C4-2B (cell line): ENCODE results near the gene SECTM1.

Experiments
- H3K27ac ChIP-seq: fragments of 450-650 bp; 2 replicates; pipeline ENCODE4 v1.5.1; 2017
- ZFX ChIP-seq: fragments of 450-650 bp; IDR thresholded peaks from 2 replicates; pipeline ENCODE4 v1.6.1; 2017
- TF ChIP-seq, protein P1 (sequence below): fragments of 450-650 bp; conservative IDR thresholded peaks from 2 replicates; pipeline ENCODE4 v1.5.1; 2017; ENCODE audit warnings: mild to moderate bottlenecking

Gene SECTM1

DNA sequence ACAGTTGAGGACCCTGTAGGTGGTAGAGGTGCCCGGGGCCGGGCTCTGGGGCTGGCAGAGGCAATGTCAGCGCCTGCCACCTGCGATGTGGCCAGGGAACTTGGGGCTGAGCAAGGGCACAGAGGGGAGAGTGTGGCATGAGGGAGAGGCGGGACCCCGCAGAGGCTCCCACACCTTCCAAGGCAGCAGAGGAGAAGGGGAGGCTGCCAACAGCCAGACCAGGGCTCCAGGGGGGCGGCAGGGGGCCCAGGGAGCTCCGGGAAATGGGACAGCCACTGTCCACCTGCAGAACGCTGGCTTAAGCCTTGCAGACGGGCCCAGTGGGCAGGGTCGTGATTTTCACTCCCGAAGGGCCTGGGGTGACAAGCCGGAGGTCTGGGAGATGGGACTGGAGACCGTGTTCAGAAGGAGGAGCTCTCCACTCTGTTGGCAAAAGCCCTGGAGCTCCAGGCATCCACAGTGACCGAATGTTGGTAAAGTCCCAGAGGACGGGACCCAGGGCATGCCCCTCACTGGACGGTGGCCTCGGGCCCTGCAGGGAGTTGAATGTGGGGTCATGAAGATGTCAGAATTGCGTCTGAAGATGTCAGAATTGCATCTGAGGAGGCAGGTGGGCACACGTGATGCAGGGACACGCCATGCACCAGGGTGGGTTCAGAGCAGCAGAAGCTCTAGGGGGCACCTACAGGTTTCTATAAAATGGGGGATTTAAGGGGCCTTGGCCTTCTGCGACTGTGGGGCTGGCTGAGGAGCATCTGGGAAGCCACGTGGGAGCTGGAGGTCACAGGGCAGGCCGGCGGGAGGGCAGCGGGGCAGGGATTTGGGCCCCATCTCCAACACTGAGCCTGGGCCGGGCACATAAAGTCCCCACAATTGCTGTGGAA is 34.8 kb downstream of the SECTM1 start:
- no peak for TF ChIP-seq ZFX
- TF ChIP-seq, protein P1, sequence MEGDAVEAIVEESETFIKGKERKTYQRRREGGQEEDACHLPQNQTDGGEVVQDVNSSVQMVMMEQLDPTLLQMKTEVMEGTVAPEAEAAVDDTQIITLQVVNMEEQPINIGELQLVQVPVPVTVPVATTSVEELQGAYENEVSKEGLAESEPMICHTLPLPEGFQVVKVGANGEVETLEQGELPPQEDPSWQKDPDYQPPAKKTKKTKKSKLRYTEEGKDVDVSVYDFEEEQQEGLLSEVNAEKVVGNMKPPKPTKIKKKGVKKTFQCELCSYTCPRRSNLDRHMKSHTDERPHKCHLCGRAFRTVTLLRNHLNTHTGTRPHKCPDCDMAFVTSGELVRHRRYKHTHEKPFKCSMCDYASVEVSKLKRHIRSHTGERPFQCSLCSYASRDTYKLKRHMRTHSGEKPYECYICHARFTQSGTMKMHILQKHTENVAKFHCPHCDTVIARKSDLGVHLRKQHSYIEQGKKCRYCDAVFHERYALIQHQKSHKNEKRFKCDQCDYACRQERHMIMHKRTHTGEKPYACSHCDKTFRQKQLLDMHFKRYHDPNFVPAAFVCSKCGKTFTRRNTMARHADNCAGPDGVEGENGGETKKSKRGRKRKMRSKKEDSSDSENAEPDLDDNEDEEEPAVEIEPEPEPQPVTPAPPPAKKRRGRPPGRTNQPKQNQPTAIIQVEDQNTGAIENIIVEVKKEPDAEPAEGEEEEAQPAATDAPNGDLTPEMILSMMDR = no peak
- peak overlapping the region; percentile 89 for H3K27ac ChIP-seq

DNA sequence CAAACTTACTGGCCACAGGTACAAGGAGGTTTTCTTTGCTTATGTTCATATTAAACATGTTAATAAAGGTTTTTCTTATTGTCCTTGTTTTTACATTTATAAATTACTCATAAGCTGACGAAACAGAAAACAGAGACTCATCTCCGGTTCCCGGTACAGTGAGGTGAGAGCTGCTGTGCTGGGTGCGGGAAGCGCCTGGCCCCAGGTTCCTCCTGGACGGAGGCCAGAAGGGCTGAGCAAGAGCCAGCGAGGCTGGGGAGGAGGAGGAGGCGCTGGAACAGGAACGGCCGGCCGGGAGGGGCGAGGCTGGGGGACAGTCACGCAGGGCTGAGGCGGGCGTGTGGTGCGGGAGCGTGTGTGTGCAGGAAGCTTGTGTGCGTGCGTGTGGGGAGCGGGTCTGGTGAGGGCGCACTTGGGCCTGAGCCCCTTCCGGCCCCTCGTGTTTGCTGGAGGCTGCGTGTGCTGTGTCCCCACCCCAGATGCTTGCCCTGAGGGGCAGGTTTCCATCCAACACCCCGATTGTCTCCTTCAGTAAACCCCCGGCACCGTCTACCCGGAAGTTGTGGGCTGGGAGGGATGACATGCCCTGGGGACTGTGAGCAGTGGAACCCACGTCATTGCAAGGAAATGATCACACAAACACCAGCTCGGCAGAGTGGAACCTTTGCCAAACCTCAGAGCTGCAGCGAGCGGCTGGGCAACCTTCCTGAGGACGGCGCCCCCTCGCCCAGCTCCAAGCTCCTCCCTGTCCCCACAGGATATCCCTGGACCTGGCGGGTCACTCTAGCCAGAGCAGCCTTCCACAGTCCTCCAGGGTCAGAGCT is 35.6 kb downstream of the SECTM1 start:
- TF ChIP-seq, protein P1 = no peak
- TF ChIP-seq ZFX = no peak
- peak overlapping the region; percentile 89 for H3K27ac ChIP-seq

DNA sequence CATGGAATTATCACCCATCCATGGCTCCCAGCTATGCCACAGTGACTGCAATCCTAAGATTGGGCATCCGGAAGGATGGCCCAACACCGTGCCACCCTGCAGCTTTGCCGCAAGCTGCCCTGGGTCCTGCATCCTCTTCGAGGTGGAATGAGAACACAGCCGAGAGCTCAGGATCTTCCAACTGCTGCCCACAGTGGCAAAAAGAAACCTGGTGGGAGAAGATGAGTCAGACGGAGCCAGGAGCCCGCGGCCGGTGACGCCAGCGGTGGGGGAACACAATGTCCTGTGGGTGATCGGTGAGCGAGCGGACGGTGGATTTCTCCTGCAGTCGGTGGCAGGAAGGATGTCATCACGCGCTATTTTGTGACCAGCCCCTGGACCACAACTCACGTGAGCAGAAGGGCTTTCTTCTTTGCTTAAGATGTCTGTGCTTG is 36.3 kb downstream of the SECTM1 start:
- TF ChIP-seq, protein P1 = no peak
- TF ChIP-seq ZFX = no peak
- peak overlapping the region; percentile 89 for H3K27ac ChIP-seq

DNA sequence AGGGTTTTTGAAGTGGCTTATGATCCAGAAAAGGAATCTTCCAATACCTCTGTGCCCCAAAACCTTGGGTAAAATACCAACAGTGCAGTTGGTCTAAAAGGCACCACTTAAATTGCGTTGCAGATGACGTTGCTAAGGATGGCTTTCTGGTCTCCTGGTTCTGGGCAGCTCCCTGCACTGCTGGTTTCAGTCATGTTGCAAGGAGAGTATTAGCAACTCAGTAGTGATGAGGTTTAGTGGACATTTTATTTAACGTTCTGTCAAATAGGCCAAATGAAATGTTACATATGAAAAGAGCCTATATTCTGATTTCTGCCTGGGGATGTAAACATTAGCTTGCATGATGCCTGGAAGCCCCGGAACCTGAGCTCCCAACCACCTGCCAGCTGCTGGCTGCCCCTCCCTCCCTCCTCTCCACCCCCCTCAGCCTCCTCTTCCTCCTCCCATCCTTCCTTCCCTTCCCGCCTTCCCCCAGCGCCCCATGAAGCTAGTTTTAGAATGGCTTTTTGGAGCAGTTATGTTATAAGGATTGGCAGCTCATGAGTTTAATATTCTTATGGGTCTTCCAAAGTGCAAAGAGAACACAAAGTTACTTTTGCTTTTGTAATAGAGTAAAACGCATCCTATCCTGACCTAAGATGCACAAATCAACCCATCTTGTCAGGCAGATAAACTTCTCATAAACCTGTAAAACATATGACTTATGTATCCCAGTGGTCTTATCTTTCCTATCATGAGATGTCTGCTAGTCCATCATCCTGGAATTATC is 36.9 kb downstream of the SECTM1 start:
- TF ChIP-seq, protein P1 = no peak
- TF ChIP-seq ZFX = no peak
- peak overlapping the region; percentile 89 for H3K27ac ChIP-seq

DNA sequence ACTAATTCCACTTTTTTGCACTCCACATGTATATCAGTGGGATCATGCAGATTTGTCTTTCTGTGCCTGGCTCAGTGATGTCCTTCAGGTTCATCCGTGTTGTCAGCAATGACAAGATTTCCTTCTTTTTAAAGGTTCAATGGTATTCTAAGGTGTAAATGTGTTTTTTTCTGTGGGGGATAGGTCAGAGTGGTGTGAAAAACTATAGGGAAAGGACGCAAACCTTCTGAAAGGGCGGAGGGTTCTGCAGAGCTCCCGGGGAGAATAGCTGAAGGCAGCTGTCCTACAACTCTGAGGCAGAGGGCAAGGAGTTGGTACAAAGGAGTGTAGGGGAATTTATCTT is 38.1 kb downstream of the SECTM1 start:
- peak overlapping the region; percentile 89 for H3K27ac ChIP-seq
- no peak for TF ChIP-seq ZFX
- TF ChIP-seq, protein P1 = no peak

DNA sequence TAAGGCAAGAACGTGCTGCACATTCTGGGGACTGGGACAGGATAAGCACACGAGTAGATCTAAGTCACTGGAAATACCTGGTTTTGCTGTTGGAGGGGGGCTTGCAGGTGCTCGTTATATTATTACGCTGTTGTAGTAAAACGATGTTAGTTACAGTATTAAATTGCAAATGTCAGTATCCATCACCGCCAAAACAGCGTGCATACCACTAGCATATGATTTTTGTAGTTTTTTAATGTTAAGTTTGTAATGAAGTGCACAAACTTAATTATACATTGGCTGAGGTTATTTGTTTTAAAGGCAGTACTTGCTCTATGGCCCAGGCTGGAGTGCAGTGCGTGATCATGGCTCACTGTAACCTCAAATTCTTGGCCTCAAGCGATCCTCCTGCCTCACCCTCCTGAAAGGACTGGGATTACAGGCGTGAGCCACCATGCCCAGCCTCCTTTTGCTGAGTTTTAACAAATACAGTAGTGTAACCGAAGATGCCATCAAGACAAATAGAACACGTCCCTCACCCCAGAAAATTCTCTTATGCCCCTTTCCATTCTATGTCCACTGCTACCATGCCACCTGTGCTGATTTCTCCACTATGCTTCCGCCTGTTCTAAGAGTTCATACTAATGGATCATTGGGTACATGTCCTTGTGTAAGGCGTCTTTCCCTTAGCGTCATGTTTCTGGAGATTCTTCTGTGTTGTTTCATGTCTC is 39.3 kb downstream of the SECTM1 start:
- TF ChIP-seq, protein P1 = no peak
- TF ChIP-seq ZFX = no peak
- H3K27ac ChIP-seq = peak overlapping the region; percentile 89
